HEK293 (cell line): ENCODE measurements around the gene DLL4.
A peak's percentile ranks its signal among the peaks of the same experiment; 100 is the strongest.

Experiments
- CTCF ChIP-seq: fragments of 450-650 bp; formaldehyde crosslinking; IDR thresholded peaks from 2 replicates; pipeline ENCODE4 v1.5.1; 2016; ENCODE audit warnings: missing biosample characterization, missing genetic modification characterization
- KLF1 ChIP-seq: fragments of 450-650 bp; formaldehyde crosslinking; IDR thresholded peaks from 2 replicates; pipeline ENCODE4 v1.5.1; 2016; ENCODE audit warnings: missing biosample characterization, missing genetic modification characterization
- MEIS1 ChIP-seq: sonication (generic); formaldehyde crosslinking; IDR thresholded peaks from 2 replicates; pipeline ENCODE4 v1.8.1; 2022; ENCODE audit warnings: missing genetic modification reagents, mild to moderate bottlenecking, borderline replicate concordance
- OVOL3 ChIP-seq: fragments of 450-650 bp; formaldehyde crosslinking; IDR thresholded peaks from 2 replicates; pipeline ENCODE4 v1.5.1; 2016; ENCODE audit warnings: missing biosample characterization, missing genetic modification characterization
- PRDM2 ChIP-seq: fragments of 450-650 bp; formaldehyde crosslinking; IDR thresholded peaks from 2 replicates; pipeline ENCODE4 v1.5.1; 2016; ENCODE audit warnings: missing biosample characterization, missing genetic modification characterization, borderline replicate concordance
- YY1 ChIP-seq: fragments of 450-650 bp; formaldehyde crosslinking; IDR thresholded peaks from 2 replicates; pipeline ENCODE4 v1.5.1; 2018; ENCODE audit warnings: missing biosample characterization, missing genetic modification characterization
- ZBTB21 ChIP-seq: fragments of 450-650 bp; formaldehyde crosslinking; IDR thresholded peaks from 2 replicates; pipeline ENCODE4 v1.5.1; 2017; ENCODE audit warnings: missing biosample characterization, missing genetic modification characterization
- ZNF311 ChIP-seq: fragments of 450-650 bp; formaldehyde crosslinking; IDR thresholded peaks from 2 replicates; pipeline ENCODE4 v1.5.1; 2017; ENCODE audit warnings: missing biosample characterization, missing genetic modification characterization, borderline replicate concordance
- ZNF513 ChIP-seq: fragments of 450-650 bp; IDR thresholded peaks from 2 replicates; pipeline ENCODE4 v1.5.1; 2018; ENCODE audit warnings: missing biosample characterization, missing genetic modification characterization

- TF ChIP-seq PRDM2 (tag by site-specific recombination) (no peak), ZBTB21 (no peak), ZNF513 (no peak), YY1 (tag by site-specific recombination) (no peak), CTCF (peak; percentile 88), KLF1 (tag by site-specific recombination) (peak; percentile 75), ZNF311 (no peak), MEIS1 (CRISPR knock-in tag) (no peak), OVOL3 (no peak)
Observed at GRCh38 chr15:40906091-40906990, 22.8 kb upstream of the DLL4 start.
